ENCODE measurements around the gene ARL16. TPM values are rescaled to one million over a fixed set of nuclear protein-coding genes. Genes with fewer than 3 reads are reported as not detected.

Gene ARL16
- polyA plus RNA-seq, 2 of the 4 experiments (the other 2 are of a cell fraction): 45.2 to 53.6 TPM

DNA sequence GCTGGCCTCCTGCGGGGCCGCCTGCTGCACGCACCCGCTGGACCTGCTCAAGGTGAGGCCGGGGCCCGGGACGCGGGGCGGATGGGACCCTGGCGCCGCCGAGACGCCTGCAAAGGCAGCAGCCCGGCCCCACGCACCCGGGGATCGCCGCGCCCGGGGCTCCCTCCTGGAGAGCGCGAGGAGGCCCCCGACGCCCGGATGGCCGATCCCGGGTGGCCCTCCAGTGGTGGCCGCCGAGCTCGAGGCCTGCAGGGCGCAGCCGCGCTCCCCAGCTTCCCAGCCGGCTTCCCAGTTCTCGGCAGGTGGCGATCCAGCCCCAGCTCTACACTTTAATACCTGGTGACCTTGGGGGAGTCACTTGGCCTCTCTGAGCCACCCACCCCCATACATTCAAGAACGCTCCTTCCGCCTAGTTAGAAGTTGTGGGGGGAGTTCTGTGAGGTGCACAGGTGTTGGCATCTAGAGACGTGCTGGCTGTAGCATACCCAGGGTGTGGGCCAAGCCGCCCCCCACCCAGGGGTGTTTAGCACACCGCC is 28.9 kb upstream of the ARL16 start (continued):
- no peak for TF ChIP-seq ZFP36 (IDR thresholded peaks at IDR 0.05; ENCODE audit: borderline replicate concordance, partially characterized antibody)
- TF ChIP-seq, protein P1, sequence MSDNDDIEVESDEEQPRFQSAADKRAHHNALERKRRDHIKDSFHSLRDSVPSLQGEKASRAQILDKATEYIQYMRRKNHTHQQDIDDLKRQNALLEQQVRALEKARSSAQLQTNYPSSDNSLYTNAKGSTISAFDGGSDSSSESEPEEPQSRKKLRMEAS (IDR thresholded peaks at IDR 0.05): 0 out of 2 replicates have a peak, but pooled peaks have one; percentile 15
- peak; percentile 32 to 44; a peak in 3 of 5 replicates for TF ChIP-seq RAD21 (conservative IDR thresholded peaks at IDR 0.05 in 1 of 2, IDR thresholded peaks at IDR 0.05 in 1 of 2)
- peak; percentile 21; the same call in 1 of the 2 replicates for TF ChIP-seq HOXB5 (CRISPR knock-in tag; IDR thresholded peaks at IDR 0.05)
- TF ChIP-seq NFE2L2 (conservative IDR thresholded peaks at IDR 0.05; ENCODE audit: low read length): no peak
- no peak for TF ChIP-seq EHF (CRISPR knock-in tag; IDR thresholded peaks at IDR 0.05)
- 0 out of 2 replicates have a peak, but pooled peaks have one; percentile 22 for TF ChIP-seq KDM5A (IDR thresholded peaks at IDR 0.05)
- TF ChIP-seq, protein P2, sequence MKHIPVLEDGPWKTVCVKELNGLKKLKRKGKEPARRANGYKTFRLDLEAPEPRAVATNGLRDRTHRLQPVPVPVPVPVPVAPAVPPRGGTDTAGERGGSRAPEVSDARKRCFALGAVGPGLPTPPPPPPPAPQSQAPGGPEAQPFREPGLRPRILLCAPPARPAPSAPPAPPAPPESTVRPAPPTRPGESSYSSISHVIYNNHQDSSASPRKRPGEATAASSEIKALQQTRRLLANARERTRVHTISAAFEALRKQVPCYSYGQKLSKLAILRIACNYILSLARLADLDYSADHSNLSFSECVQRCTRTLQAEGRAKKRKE (CRISPR knock-in tag; IDR thresholded peaks at IDR 0.05; ENCODE audit: low read depth): no peak
- TF ChIP-seq POLR2AphosphoS2 (conservative IDR thresholded peaks at IDR 0.05; ENCODE audit: low read length): peak; percentile 72; the same call in 1 of the 2 replicates
- TF ChIP-seq, protein P3, sequence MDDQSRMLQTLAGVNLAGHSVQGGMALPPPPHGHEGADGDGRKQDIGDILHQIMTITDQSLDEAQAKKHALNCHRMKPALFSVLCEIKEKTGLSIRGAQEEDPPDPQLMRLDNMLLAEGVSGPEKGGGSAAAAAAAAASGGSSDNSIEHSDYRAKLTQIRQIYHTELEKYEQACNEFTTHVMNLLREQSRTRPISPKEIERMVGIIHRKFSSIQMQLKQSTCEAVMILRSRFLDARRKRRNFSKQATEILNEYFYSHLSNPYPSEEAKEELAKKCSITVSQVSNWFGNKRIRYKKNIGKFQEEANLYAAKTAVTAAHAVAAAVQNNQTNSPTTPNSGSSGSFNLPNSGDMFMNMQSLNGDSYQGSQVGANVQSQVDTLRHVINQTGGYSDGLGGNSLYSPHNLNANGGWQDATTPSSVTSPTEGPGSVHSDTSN (IDR thresholded peaks at IDR 0.05): no peak
- TF ChIP-seq FOXS1 (CRISPR knock-in tag; IDR thresholded peaks at IDR 0.05): no peak
- TF ChIP-seq NPAS2 (CRISPR knock-in tag; IDR thresholded peaks at IDR 0.05; ENCODE audit: borderline replicate concordance): no peak
- 0 out of 2 replicates have a peak, but pooled peaks have one; percentile 32 for TF ChIP-seq PHF8 (IDR thresholded peaks at IDR 0.05; ENCODE audit: borderline replicate concordance, low read depth)
- no peak for TF ChIP-seq RNF2 (IDR thresholded peaks at IDR 0.05; ENCODE audit: borderline replicate concordance, low read depth)
- TF ChIP-seq ZC3H11A (IDR thresholded peaks at IDR 0.05): no peak
- TF ChIP-seq CBX8 (IDR thresholded peaks at IDR 0.05): no peak
- TF ChIP-seq BHLHE40 (IDR thresholded peaks at IDR 0.05; ENCODE audit: low read depth, low read length): no peak
- TF ChIP-seq CBX2 (IDR thresholded peaks at IDR 0.05; ENCODE audit: borderline replicate concordance, low read depth): no peak
- no peak for TF ChIP-seq MAZ (IDR thresholded peaks at IDR 0.05; ENCODE audit: borderline replicate concordance, low read depth, low read length)
- TF ChIP-seq CHD4 (IDR thresholded peaks at IDR 0.05; ENCODE audit: borderline replicate concordance): no peak
- no peak; the same call in 2 of the 3 replicates for TF ChIP-seq SMC3 (IDR thresholded peaks at IDR 0.05)
- TF ChIP-seq, protein P4, sequence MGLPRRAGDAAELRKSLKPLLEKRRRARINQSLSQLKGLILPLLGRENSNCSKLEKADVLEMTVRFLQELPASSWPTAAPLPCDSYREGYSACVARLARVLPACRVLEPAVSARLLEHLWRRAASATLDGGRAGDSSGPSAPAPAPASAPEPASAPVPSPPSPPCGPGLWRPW (IDR thresholded peaks at IDR 0.05): no peak
- no peak for TF ChIP-seq RCOR1 (IDR thresholded peaks at IDR 0.05; ENCODE audit: low read depth, low read length)
- TF ChIP-seq HDAC2 (IDR thresholded peaks at IDR 0.05): no peak
- TF ChIP-seq HOXA7 (CRISPR knock-in tag; IDR thresholded peaks at IDR 0.05): no peak
- TF ChIP-seq NR3C1 (IDR thresholded peaks at IDR 0.05): no peak
- no peak for TF ChIP-seq JUN (IDR thresholded peaks at IDR 0.05)
- TF ChIP-seq MYC (IDR thresholded peaks at IDR 0.05; ENCODE audit: borderline replicate concordance, low read length): no peak
- no peak for TF ChIP-seq HEYL (CRISPR knock-in tag; IDR thresholded peaks at IDR 0.05)
- TF ChIP-seq SREBF2 (IDR thresholded peaks at IDR 0.05): no peak
- no peak for TF ChIP-seq HOXB13 (CRISPR knock-in tag; IDR thresholded peaks at IDR 0.05; ENCODE audit: low read depth)
